ENCODE results near the gene MPV17. TPM values are rescaled to one million over a fixed set of nuclear protein-coding genes. Genes with fewer than 3 reads are reported as not detected.
"Not testable (repeated sequence)": the region's sequence is repeated elsewhere in the genome, so short reads cannot be mapped to it uniquely, and the experiment has no call there.

Gene MPV17
- total and polyA plus RNA-seq, 2 donors, result 51.1 to 94.1 TPM

DNA sequence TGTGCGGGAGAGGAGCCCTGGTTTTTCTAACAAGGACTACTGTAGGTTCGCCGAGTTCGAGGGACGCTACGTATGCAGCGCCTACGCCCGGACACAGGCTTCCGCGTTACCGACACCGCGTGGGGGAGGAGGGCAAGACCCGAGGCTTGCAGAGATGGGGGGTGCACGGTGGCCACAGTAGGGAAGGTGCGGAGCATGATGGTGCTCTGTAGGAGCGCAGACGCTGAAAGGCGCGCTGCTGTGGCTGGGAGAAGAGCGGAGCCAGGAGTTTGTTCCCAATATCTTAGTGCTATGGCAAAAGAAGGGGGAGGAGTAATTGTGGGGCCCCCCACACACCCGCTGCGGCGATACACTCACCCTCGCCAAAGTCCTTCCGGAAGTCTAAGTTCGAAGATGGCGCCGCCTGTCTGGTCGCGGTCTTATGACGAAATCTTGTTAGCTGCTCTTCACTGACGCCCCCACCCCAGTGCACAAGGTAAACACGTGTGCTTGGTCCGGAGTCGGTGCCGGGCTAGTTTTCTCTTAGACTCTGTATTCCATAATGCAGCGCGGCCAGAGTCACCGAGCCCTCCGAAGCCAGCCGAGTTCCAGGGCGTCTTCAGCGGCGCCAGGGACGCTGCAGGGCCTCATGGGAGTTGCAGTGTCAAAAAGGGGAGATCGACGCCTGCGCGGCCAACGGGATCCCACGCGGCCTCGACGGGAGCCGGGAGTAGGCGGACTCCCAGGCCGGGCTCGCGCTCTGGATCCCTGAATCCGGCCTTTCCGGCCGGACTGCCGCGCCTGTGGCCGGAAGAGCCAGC lies 33.7 kb upstream of the MPV17 start, which contains the start of gene GTF3C2:
GTF3C2 (minus strand) TSS at position 383 of the 800 bp plus-strand sequence. CDS start 13,210 bp downstream, outside the sequence.
- DNase-seq (ENCODE audit: low read depth in 6 of 9, low spot score in 9 of 9), result peak; percentile 87 to 99 (median 94)
- under 1% methylated on average over 67 of the region's 67 CpGs for WGBS
- Histone ChIP-seq H3K36me3 (ENCODE audit: control insufficient read depth in 2 of 2, insufficient read depth in 2 of 2, low read length in 1 of 2) (peaks cover 0 to 5% of the 10 kb centered on the region in 2 donors), H3K4me3 (ENCODE audit: low read length in 2 of 2) (peak within 1 kb of the TSS; percentile 93), H3K9me3 (ENCODE audit: control insufficient read depth in 2 of 2, insufficient read depth in 1 of 2, low read length in 1 of 2) (peaks cover 0 to 4% of the 10 kb centered on the region in 2 donors), H3K27me3 (ENCODE audit: control insufficient read depth in 2 of 2, insufficient read depth in 1 of 2, low read length in 1 of 2) (no peaks in the 10 kb centered on the region), H3K4me1 (ENCODE audit: control insufficient read depth in 2 of 2, insufficient read depth in 2 of 2, low read length in 2 of 2) (peaks cover 10 to 17% of the 10 kb centered on the region in 2 donors), H3K27ac (ENCODE audit: low read depth in 1 of 2, low read length in 1 of 2) (peak within 1 kb of the TSS; percentile 95)

- Histone ChIP-seq H3K4me3 (ENCODE audit: low read length in 2 of 2) (peak overlapping the region; percentile 93), H3K36me3 (ENCODE audit: control insufficient read depth in 2 of 2, insufficient read depth in 2 of 2, low read length in 1 of 2) (peaks cover 0 to 5% of the 10 kb centered on the region in 2 donors), H3K27me3 (ENCODE audit: control insufficient read depth in 2 of 2, insufficient read depth in 1 of 2, low read length in 1 of 2) (no peaks in the 10 kb centered on the region), H3K27ac (ENCODE audit: low read depth in 1 of 2, low read length in 1 of 2) (peak overlapping the region; percentile 95), H3K4me1 (ENCODE audit: control insufficient read depth in 2 of 2, insufficient read depth in 2 of 2, low read length in 2 of 2) (peaks cover 10 to 18% of the 10 kb centered on the region in 2 donors), H3K9me3 (ENCODE audit: control insufficient read depth in 2 of 2, insufficient read depth in 1 of 2, low read length in 1 of 2) (peaks cover 0 to 4% of the 10 kb centered on the region in 2 donors)
- DNase-seq (ENCODE audit: low read depth in 6 of 9, low spot score in 9 of 9), result no peak
- WGBS, result under 1% methylated on average over 12 of the region's 12 CpGs
Measured at GRCh38 chr2:27356056-27356381, 33.1 kb upstream of the MPV17 start.

DNA sequence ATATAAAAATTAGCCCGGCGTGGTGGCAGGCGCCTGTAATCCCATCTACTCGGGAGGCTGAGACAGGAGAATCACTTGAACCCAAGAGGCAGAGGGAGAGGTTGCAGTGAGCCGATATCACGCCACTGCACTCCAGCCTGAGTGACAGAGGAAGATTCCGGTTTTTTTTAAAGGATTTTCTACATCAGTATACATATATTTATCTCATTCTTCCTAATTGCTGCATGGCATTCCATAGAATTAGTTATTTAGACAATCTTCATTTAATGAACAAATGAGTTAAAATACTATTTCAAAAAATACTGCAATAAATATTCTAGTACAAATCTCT lies 31.7 kb upstream of the MPV17 start:
- 99% methylated on average over 7 of the region's 7 CpGs for WGBS

GRCh38 chr2:27353762-27354596 lies 31.1 kb upstream of the MPV17 start:
- no peak overlapping the region for H3K27ac ChIP-seq (ENCODE audit: low read depth in 1 of 2, low read length in 1 of 2)
- peaks cover 10 to 18% of the 10 kb centered on the region in 2 donors for H3K4me1 ChIP-seq (ENCODE audit: control insufficient read depth in 2 of 2, insufficient read depth in 2 of 2, low read length in 2 of 2)
- 92% methylated on average over 7 of the region's 7 CpGs for WGBS
- no peak for DNase-seq (ENCODE audit: low read depth in 6 of 9, low spot score in 9 of 9)
- no peak overlapping the region for H3K4me3 ChIP-seq (ENCODE audit: low read length in 2 of 2)
- H3K9me3 ChIP-seq (ENCODE audit: control insufficient read depth in 2 of 2, insufficient read depth in 1 of 2, low read length in 1 of 2), result peaks cover 0 to 4% of the 10 kb centered on the region in 2 donors
- H3K27me3 ChIP-seq (ENCODE audit: control insufficient read depth in 2 of 2, insufficient read depth in 1 of 2, low read length in 1 of 2), result no peaks in the 10 kb centered on the region
- H3K36me3 ChIP-seq (ENCODE audit: control insufficient read depth in 2 of 2, insufficient read depth in 2 of 2, low read length in 1 of 2), result peaks cover 0 to 10% of the 10 kb centered on the region in 2 donors

More for the DNA sequence above, 31.7 kb upstream of the MPV17 start:
- peaks cover 0 to 4% of the 10 kb centered on the region in 2 donors for H3K9me3 ChIP-seq (ENCODE audit: control insufficient read depth in 2 of 2, insufficient read depth in 1 of 2, low read length in 1 of 2)
- no peak overlapping the region for H3K4me3 ChIP-seq (ENCODE audit: low read length in 2 of 2)
- H3K36me3 ChIP-seq (ENCODE audit: control insufficient read depth in 2 of 2, insufficient read depth in 2 of 2, low read length in 1 of 2), result peaks cover 0 to 10% of the 10 kb centered on the region in 2 donors
- no peak overlapping the region for H3K27ac ChIP-seq (ENCODE audit: low read depth in 1 of 2, low read length in 1 of 2)
- peaks cover 10 to 18% of the 10 kb centered on the region in 2 donors for H3K4me1 ChIP-seq (ENCODE audit: control insufficient read depth in 2 of 2, insufficient read depth in 2 of 2, low read length in 2 of 2)
- H3K27me3 ChIP-seq (ENCODE audit: control insufficient read depth in 2 of 2, insufficient read depth in 1 of 2, low read length in 1 of 2), result no peaks in the 10 kb centered on the region
- DNase-seq (ENCODE audit: low read depth in 6 of 9, low spot score in 9 of 9), result no peak

GRCh38 chr2:27353386-27353761 lies 30.5 kb upstream of the MPV17 start:
- not testable (repeated sequence) for H3K4me3 ChIP-seq (ENCODE audit: low read length in 2 of 2); DNase-seq (ENCODE audit: low read depth in 6 of 9, low spot score in 9 of 9); H3K9me3 ChIP-seq (ENCODE audit: control insufficient read depth in 2 of 2, insufficient read depth in 1 of 2, low read length in 1 of 2); H3K36me3 ChIP-seq (ENCODE audit: control insufficient read depth in 2 of 2, insufficient read depth in 2 of 2, low read length in 1 of 2); H3K27me3 ChIP-seq (ENCODE audit: control insufficient read depth in 2 of 2, insufficient read depth in 1 of 2, low read length in 1 of 2); H3K27ac ChIP-seq (ENCODE audit: low read depth in 1 of 2, low read length in 1 of 2)
- peaks cover 10 to 18% of the 10 kb centered on the region in 2 donors for H3K4me1 ChIP-seq (ENCODE audit: control insufficient read depth in 2 of 2, insufficient read depth in 2 of 2, low read length in 2 of 2)
- over 99% methylated on average over 5 of the region's 5 CpGs for WGBS

DNA sequence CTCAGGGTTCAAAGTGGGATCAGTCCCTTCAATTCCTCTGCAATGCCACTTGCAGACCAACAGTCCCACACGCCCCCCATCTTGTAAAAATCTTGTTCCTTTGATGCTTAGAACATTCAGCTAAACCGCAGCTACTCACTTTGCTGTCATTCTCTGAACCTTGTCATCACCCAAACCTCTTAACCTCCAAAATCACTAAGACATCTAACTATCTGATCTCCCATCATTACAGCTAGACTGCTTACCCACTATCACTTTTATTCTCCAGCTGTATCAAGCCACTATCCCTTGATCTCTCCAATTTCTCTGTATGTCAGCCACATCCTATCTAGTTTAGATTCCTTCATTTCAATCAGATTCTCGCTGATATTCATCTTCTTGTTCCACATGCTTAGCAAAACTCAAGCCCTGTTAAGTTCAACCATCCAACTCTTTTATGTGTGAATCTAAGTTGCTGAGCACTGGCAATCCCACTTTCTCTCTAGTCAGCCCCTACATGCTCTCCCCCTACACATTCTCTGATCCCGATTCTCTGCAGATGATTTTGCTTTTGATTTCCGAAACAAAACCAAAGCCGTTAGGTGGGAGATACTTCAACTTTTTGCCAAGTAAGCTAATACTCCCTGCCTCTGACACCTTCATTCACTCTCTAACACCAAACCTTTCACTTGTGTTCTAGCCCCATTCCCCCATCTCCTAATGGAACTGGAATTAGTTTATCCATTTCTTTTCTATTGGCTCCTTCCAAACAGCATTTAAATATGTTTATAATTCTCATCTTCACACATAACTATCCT lies 29.1 kb upstream of the MPV17 start:
- no peaks in the 10 kb centered on the region for H3K27me3 ChIP-seq (ENCODE audit: control insufficient read depth in 2 of 2, insufficient read depth in 1 of 2, low read length in 1 of 2)
- 51% methylated on average over 6 of the region's 6 CpGs for WGBS
- H3K27ac ChIP-seq (ENCODE audit: low read depth in 1 of 2, low read length in 1 of 2), result no peak overlapping the region
- peak in 1 of 9 donors; percentile 24 for DNase-seq (ENCODE audit: low read depth in 6 of 9, low spot score in 9 of 9)
- H3K4me1 ChIP-seq (ENCODE audit: control insufficient read depth in 2 of 2, insufficient read depth in 2 of 2, low read length in 2 of 2), result peaks cover 9 to 10% of the 10 kb centered on the region in 2 donors
- H3K36me3 ChIP-seq (ENCODE audit: control insufficient read depth in 2 of 2, insufficient read depth in 2 of 2, low read length in 1 of 2), result peaks cover 0 to 13% of the 10 kb centered on the region in 2 donors
- H3K9me3 ChIP-seq (ENCODE audit: control insufficient read depth in 2 of 2, insufficient read depth in 1 of 2, low read length in 1 of 2), result peaks cover 0 to 4% of the 10 kb centered on the region in 2 donors
- H3K4me3 ChIP-seq (ENCODE audit: low read length in 2 of 2), result no peak overlapping the region

DNA sequence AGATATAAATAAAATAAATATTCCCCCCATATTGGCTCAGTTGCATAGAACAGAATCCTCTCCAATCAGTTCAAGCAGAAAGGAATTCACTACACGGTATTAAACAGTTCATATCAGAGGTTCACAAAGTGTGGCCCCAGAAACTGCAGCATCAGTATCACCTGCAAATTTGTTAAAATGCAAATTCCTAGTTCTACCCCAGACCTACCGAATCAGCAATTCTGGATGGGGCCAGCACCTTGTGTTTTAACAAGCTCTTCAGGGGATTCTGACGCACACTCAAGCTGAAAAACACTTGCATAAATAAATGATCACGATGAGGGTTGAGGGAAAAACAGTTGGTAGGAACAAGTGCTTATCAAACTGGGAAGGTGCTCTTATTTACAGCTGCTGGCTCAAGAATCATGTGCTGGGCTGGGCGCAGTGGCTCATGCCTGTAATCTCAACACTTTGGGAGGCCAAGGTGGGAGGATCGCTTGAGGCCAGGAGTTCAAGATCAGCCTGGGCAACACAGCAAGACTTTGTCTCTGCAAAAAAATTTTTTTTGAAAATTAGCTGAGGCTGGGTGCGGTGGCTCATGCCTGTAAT lies 27.3 kb upstream of the MPV17 start:
- DNase-seq (ENCODE audit: low read depth in 6 of 9, low spot score in 9 of 9), result no peak
- H3K4me3 ChIP-seq (ENCODE audit: low read length in 2 of 2), result no peak overlapping the region
- 98% methylated on average over 7 of the region's 7 CpGs for WGBS
- H3K36me3 ChIP-seq (ENCODE audit: control insufficient read depth in 2 of 2, insufficient read depth in 2 of 2, low read length in 1 of 2), result peaks cover 0 to 16% of the 10 kb centered on the region in 2 donors
- H3K27ac ChIP-seq (ENCODE audit: low read depth in 1 of 2, low read length in 1 of 2), result no peak overlapping the region
- H3K9me3 ChIP-seq (ENCODE audit: control insufficient read depth in 2 of 2, insufficient read depth in 1 of 2, low read length in 1 of 2), result no peaks in the 10 kb centered on the region
- peaks cover 6% of the 10 kb centered on the region in 2 donors for H3K4me1 ChIP-seq (ENCODE audit: control insufficient read depth in 2 of 2, insufficient read depth in 2 of 2, low read length in 2 of 2)
- H3K27me3 ChIP-seq (ENCODE audit: control insufficient read depth in 2 of 2, insufficient read depth in 1 of 2, low read length in 1 of 2), result no peaks in the 10 kb centered on the region

DNA sequence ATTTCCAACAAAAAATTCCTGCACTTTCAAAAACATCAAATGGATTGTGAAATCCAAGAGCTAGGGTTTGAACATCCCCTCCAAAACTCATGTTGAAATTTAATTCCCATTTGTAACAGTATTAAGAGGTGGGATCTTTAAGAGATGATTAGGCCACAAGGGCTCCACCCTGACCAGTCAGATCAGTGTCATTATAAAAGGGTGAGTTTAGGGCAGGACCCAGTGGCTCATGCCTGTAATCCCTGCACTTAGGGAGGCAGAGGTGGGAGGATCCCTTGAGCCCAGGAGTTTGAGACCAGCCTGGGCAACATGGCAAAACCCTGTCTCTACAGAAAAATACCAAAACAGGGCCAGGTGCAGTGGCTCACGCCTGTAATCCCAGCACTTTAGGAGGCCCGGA lies 24.7 kb upstream of the MPV17 start:
- Histone ChIP-seq H3K9me3 (ENCODE audit: control insufficient read depth in 2 of 2, insufficient read depth in 1 of 2, low read length in 1 of 2) (no peaks in the 10 kb centered on the region), H3K4me3 (ENCODE audit: low read length in 2 of 2) (no peak overlapping the region), H3K4me1 (ENCODE audit: control insufficient read depth in 2 of 2, insufficient read depth in 2 of 2, low read length in 2 of 2) (peaks cover 3 to 6% of the 10 kb centered on the region in 2 donors), H3K36me3 (ENCODE audit: control insufficient read depth in 2 of 2, insufficient read depth in 2 of 2, low read length in 1 of 2) (peaks cover 7 to 22% of the 10 kb centered on the region in 2 donors), H3K27me3 (ENCODE audit: control insufficient read depth in 2 of 2, insufficient read depth in 1 of 2, low read length in 1 of 2) (no peaks in the 10 kb centered on the region), H3K27ac (ENCODE audit: low read depth in 1 of 2, low read length in 1 of 2) (no peak overlapping the region)
- 95% methylated on average over 2 of the region's 2 CpGs for WGBS
- no peak for DNase-seq (ENCODE audit: low read depth in 6 of 9, low spot score in 9 of 9)
